ENCODE data around the gene SHC3. TPM values are rescaled to one million over a fixed set of nuclear protein-coding genes. Genes with fewer than 3 reads are reported as not detected.

The SHC3 gene
- total and polyA plus RNA-seq, 2 experiments from 2014 or later: 0.30 to 0.54 TPM

DNA sequence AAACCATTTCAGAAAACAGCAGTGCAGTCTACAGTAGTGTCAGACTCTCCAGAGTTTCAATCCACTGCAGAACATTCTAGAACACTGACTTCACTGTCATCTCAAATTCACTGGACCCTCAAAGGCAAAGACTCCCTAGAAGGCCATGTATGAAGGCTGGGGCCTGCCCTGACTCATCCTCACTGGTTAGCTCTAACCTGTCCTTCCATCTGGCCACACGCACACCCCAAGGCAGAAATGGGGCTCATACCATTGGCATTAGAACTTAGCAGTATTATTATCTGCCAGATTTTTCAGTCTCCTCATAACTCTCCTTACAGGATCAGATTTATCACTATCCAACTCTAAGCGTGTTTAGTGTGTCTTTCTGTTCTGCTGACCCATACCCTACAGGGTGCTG, 166.9 kb downstream of the SHC3 start:
- in situ Hi-C loops (cut with MboI): no loop called here

DNA sequence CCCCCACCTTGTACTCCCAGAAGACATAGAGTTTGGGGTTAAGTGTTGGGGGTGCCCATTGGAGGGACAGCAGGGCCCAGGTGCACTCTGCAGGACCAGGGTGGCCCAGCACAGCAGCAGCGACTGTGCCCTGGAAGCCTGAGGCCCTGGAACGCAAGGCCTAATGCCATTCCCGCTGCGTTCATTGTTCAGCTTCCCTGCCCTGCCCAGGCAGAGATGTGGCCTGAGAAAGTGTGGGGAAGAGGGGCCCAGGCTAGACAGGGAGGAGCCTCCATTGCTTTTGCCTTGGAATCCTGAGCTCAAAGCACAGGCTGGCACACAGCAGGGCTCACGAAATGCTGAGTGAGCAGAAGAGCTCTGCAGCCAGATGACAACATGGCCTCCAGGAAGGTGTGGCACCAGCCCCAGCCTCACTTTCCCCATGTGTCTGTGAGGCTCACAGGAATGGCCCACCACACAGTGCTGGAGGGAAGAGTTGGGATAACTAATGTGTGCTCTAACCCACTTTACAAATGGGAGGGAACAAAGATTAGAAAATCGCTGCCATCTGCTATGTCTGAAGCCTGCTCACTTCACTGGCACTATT, 168.0 kb downstream of the SHC3 start:
- H3K9me2 ChIP-seq (ENCODE audit: insufficient read depth): no peaks in the 10 kb centered on the region
- no peak overlapping the region for H3K27ac ChIP-seq
- 0 out of 2 replicates have a peak, but pooled peaks cover 9% of the 10 kb centered on the region for H3F3A ChIP-seq (ENCODE audit: insufficient read depth)
- WGBS, 2 experiments (ENCODE audit: low coverage in 1 of 2, low lambda C conversion rate in 2 of 2, missing lambda C conversion rate in 2 of 2): 82 to 86% methylated on average over 6 of the region's 6 CpGs
- no peak overlapping the region for H3K9ac ChIP-seq
- no peaks in the 10 kb centered on the region for H3K27me3 ChIP-seq (replicated peaks; ENCODE audit: insufficient read depth)
- no peaks in the 10 kb centered on the region for H4K20me1 ChIP-seq (ENCODE audit: insufficient read depth)
- DNase-seq: no peak
- no peak overlapping the region for H3K4me2 ChIP-seq (ENCODE audit: unreplicated experiment)
- no peaks in the 10 kb centered on the region for H3K9me3 ChIP-seq (ENCODE audit: low read depth)
- no peaks in the 10 kb centered on the region for H3K79me2 ChIP-seq (ENCODE audit: insufficient read depth)
- TF ChIP-seq EZH2 (IDR thresholded peaks at IDR 0.05; ENCODE audit: insufficient read depth, poor library complexity, severe bottlenecking): no peak
- TF ChIP-seq EZH2phosphoT487 (IDR thresholded peaks at IDR 0.05; ENCODE audit: insufficient read depth, low read depth): no peak
- H3K4me3 ChIP-seq: no peak overlapping the region
- H3K4me1 ChIP-seq (ENCODE audit: insufficient read depth): no peaks in the 10 kb centered on the region
- in situ Hi-C loops (cut with MboI): no loop called here
- H2AFZ ChIP-seq: no peak overlapping the region
- no peaks in the 10 kb centered on the region for H3K36me3 ChIP-seq (ENCODE audit: low read depth)

More for the DNA sequence above, 166.9 kb downstream of the SHC3 start:
- no peak overlapping the region for H3K4me3 ChIP-seq
- H3K27ac ChIP-seq: no peak overlapping the region
- no peaks in the 10 kb centered on the region for H3K27me3 ChIP-seq (replicated peaks; ENCODE audit: insufficient read depth)
- H2AFZ ChIP-seq: no peak overlapping the region
- TF ChIP-seq EZH2phosphoT487 (IDR thresholded peaks at IDR 0.05; ENCODE audit: insufficient read depth, low read depth) (no peak), EZH2 (IDR thresholded peaks at IDR 0.05; ENCODE audit: insufficient read depth, poor library complexity, severe bottlenecking) (no peak)
- no peaks in the 10 kb centered on the region for H3K4me1 ChIP-seq (ENCODE audit: insufficient read depth)
- no peaks in the 10 kb centered on the region for H3F3A ChIP-seq (ENCODE audit: insufficient read depth)
- no peak overlapping the region for H3K4me2 ChIP-seq (ENCODE audit: unreplicated experiment)
- H3K9me2 ChIP-seq (ENCODE audit: insufficient read depth): no peaks in the 10 kb centered on the region
- H3K9me3 ChIP-seq (ENCODE audit: low read depth): no peaks in the 10 kb centered on the region
- H3K36me3 ChIP-seq (ENCODE audit: low read depth): no peaks in the 10 kb centered on the region
- no peaks in the 10 kb centered on the region for H4K20me1 ChIP-seq (ENCODE audit: insufficient read depth)
- no peak overlapping the region for H3K9ac ChIP-seq
- 94 to 98% methylated on average over 2 of the region's 2 CpGs for WGBS, 2 experiments (ENCODE audit: low coverage in 1 of 2, low lambda C conversion rate in 2 of 2, missing lambda C conversion rate in 2 of 2)
- DNase-seq: peak; percentile 12
- H3K79me2 ChIP-seq (ENCODE audit: insufficient read depth): no peaks in the 10 kb centered on the region

DNA sequence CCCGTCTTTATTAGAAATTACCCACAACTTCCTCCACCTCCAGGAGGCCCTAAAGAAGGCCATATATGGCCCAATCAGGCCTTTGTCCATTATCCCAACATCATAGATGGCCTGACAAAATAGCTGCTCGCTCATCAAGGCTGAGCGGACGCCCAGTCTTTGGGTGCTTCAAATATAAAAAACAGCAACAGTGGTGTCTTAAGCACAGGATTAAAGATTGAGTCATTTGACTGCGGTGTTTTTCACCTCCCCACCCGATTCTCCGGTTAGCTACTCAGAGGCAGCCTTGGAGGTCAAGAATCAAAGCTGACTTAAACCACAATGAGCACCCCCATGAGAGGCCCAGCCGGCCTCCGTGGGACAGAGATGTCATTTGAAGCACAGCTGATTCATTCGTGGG, 168.6 kb downstream of the SHC3 start:
- TF ChIP-seq EZH2 (IDR thresholded peaks at IDR 0.05; ENCODE audit: insufficient read depth, poor library complexity, severe bottlenecking): no peak
- no peak for TF ChIP-seq EZH2phosphoT487 (IDR thresholded peaks at IDR 0.05; ENCODE audit: insufficient read depth, low read depth)
- Histone ChIP-seq H3F3A (ENCODE audit: insufficient read depth) (0 out of 2 replicates have a peak, but pooled peaks cover 11% of the 10 kb centered on the region), H3K27me3 (replicated peaks; ENCODE audit: insufficient read depth) (no peaks in the 10 kb centered on the region), H3K36me3 (ENCODE audit: low read depth) (no peaks in the 10 kb centered on the region), H4K20me1 (ENCODE audit: insufficient read depth) (no peaks in the 10 kb centered on the region), H3K4me3 (no peak overlapping the region), H3K79me2 (ENCODE audit: insufficient read depth) (no peaks in the 10 kb centered on the region), H3K4me2 (ENCODE audit: unreplicated experiment) (no peak overlapping the region), H3K9me3 (ENCODE audit: low read depth) (no peaks in the 10 kb centered on the region), H3K27ac (no peak overlapping the region), H2AFZ (no peak overlapping the region), H3K4me1 (ENCODE audit: insufficient read depth) (no peaks in the 10 kb centered on the region), H3K9me2 (ENCODE audit: insufficient read depth) (no peaks in the 10 kb centered on the region), H3K9ac (no peak overlapping the region)
- no peak for DNase-seq
- in situ Hi-C loops (cut with MboI): no loop called here
- 78 to 79% methylated on average over 10 of the region's 10 CpGs for WGBS, 2 experiments (ENCODE audit: low coverage in 1 of 2, low lambda C conversion rate in 2 of 2, missing lambda C conversion rate in 2 of 2)

DNA sequence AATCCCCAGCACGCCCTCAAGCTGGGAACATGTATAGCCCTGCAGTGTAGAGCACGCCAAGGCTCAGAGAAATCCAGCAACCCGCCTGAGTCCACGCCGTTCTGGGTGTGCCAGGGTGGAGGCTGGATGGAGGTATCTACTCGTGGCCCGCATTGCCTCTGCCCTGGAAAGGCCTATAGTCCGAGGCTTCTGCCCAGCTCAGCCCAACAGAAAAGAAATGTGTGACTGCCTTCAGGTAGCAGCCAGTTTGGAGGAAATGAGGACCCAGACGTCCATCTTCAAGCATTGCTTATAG, 169.1 kb downstream of the SHC3 start:
- Histone ChIP-seq H3K79me2 (ENCODE audit: insufficient read depth) (no peaks in the 10 kb centered on the region), H3K4me1 (ENCODE audit: insufficient read depth) (no peaks in the 10 kb centered on the region), H3K27me3 (replicated peaks; ENCODE audit: insufficient read depth) (no peaks in the 10 kb centered on the region), H3K9ac (no peak overlapping the region), H3K9me3 (ENCODE audit: low read depth) (no peaks in the 10 kb centered on the region), H3F3A (ENCODE audit: insufficient read depth) (0 out of 2 replicates have a peak, but pooled peaks cover 11% of the 10 kb centered on the region), H3K4me3 (no peak overlapping the region), H2AFZ (no peak overlapping the region), H3K9me2 (ENCODE audit: insufficient read depth) (no peaks in the 10 kb centered on the region), H3K36me3 (ENCODE audit: low read depth) (no peaks in the 10 kb centered on the region), H3K4me2 (ENCODE audit: unreplicated experiment) (no peak overlapping the region), H4K20me1 (ENCODE audit: insufficient read depth) (no peaks in the 10 kb centered on the region), H3K27ac (no peak overlapping the region)
- TF ChIP-seq EZH2phosphoT487 (IDR thresholded peaks at IDR 0.05; ENCODE audit: insufficient read depth, low read depth) (no peak), EZH2 (IDR thresholded peaks at IDR 0.05; ENCODE audit: insufficient read depth, poor library complexity, severe bottlenecking) (no peak)
- in situ Hi-C loops (cut with MboI): loop anchor here (10.0 kb wide), 1 partner anchor 265 kb away; no protein-coding TSS in a partner anchor
- WGBS, 2 experiments (ENCODE audit: low coverage in 1 of 2, low lambda C conversion rate in 2 of 2, missing lambda C conversion rate in 2 of 2): 94 to 96% methylated on average over 9 of the region's 9 CpGs
- DNase-seq: no peak
